H1 (cell line): Measurements from ENCODE around the gene ME3. TPM values are rescaled to one million over a fixed set of nuclear protein-coding genes. Genes with fewer than 3 reads are reported as not detected.

Source experiments
- CTCF ChIA-PET: fragments of 300-600 bp; sonication (Branson Sonifier 250); formaldehyde crosslinking; loops from one replicate; lab custom pipeline; 2021; ENCODE audit not compliant: partially characterized antibody; lab: Charles Lee
- POLR2A ChIA-PET: fragments of 300-600 bp; sonication (Branson Sonifier 250); formaldehyde crosslinking; loops from one replicate; lab custom pipeline; 2021; ENCODE audit warnings: inconsistent platforms; ENCODE audit not compliant: partially characterized antibody; lab: Charles Lee
- DNase-seq, 2 experiments: peaks; one replicate each; pipeline versions ENCODE4 v3.0.0 to v3.0.0-alpha.2; 2010 to 2022; ENCODE audit warnings: low spot score in 2 of 2, low read depth in 1 of 2, mixed read lengths in 1 of 2
- FAIRE-seq: peaks from 2 replicates; lab custom pipeline; 2011; peaks lifted over from hg19 to GRCh38; lab: Jason Lieb, UNC
- H2AFZ ChIP-seq: 2 replicates; pipeline ENCODE4 v1.8.1; 2012; ENCODE audit warnings: low read length, inconsistent platforms
- H2AK5ac ChIP-seq: 2 replicates; pipeline ENCODE4 v1.6.1; 2013; ENCODE audit warnings: low read depth, low read length
- H2BK120ac ChIP-seq: replicated peaks from 2 replicates; pipeline ENCODE3; 2013; ENCODE audit warnings: low read depth, low read length, inconsistent platforms
- H2BK12ac ChIP-seq: 2 replicates; pipeline ENCODE4 v1.6.1; 2013; ENCODE audit warnings: low read depth, low read length
- H2BK15ac ChIP-seq: 2 replicates; pipeline ENCODE4 v1.6.1; 2013; ENCODE audit warnings: low read length
- H2BK20ac ChIP-seq: 2 replicates; pipeline ENCODE4 v1.6.1; 2013; ENCODE audit warnings: low read length
- H2BK5ac ChIP-seq: 2 replicates; pipeline ENCODE4 v1.6.1; 2013; ENCODE audit warnings: low read depth, low read length
- H3K14ac ChIP-seq: 2 replicates; pipeline ENCODE4 v1.6.1; 2013; ENCODE audit warnings: inconsistent platforms; ENCODE audit not compliant: insufficient read length
- H3K18ac ChIP-seq: 2 replicates; pipeline ENCODE4 v1.6.1; 2013; ENCODE audit warnings: low read length; ENCODE audit errors: extremely low read depth
- H3K23ac ChIP-seq: 2 replicates; pipeline ENCODE4 v1.6.1; 2013; ENCODE audit warnings: inconsistent platforms; ENCODE audit not compliant: insufficient read length
- H3K23me2 ChIP-seq: 2 replicates; pipeline ENCODE4 v1.6.1; 2013; ENCODE audit warnings: low read depth, low read length
- H3K27ac ChIP-seq: 2 replicates; pipeline ENCODE4 v1.6.1; 2011; ENCODE audit warnings: low read depth, low read length, inconsistent platforms
- H3K27me3 ChIP-seq, 4 experiments: replicated peaks in 1 of 4; 1 replicate in 1 of 4; 2 replicates in 3 of 4; pipeline versions ENCODE4 v1.6.1 to v1.8.1; 2011 to 2013; ENCODE audit warnings: low read length in 3 of 4, mild to moderate bottlenecking in 3 of 4, inconsistent platforms in 2 of 4, mixed read lengths in 2 of 4, moderate library complexity in 1 of 4; ENCODE audit not compliant: control insufficient read depth in 3 of 4, insufficient read depth in 3 of 4; ENCODE audit errors: extremely low read depth in 1 of 4
- H3K36me3 ChIP-seq, 4 experiments: 2 replicates each; pipeline versions ENCODE4 v1.6.1 to v1.8.1; 2011 to 2013; ENCODE audit warnings: mild to moderate bottlenecking in 4 of 4, low read length in 3 of 4, moderate library complexity in 2 of 4, control low read depth in 1 of 4, inconsistent platforms in 1 of 4; ENCODE audit not compliant: insufficient read depth in 4 of 4, control insufficient read depth in 2 of 4
- H3K4ac ChIP-seq: replicated peaks from 2 replicates; pipeline ENCODE3; 2013; ENCODE audit warnings: low read length, low read depth, mixed read lengths, inconsistent platforms; ENCODE audit not compliant: insufficient read length
- H3K4me1 ChIP-seq, 4 experiments: replicated peaks in 1 of 4; 1 replicate in 1 of 4; 2 replicates in 3 of 4; pipeline versions ENCODE4 v1.6.1 to v1.8.1; 2011 to 2013; ENCODE audit warnings: low read length in 3 of 4, inconsistent platforms in 2 of 4, mixed read lengths in 1 of 4; ENCODE audit not compliant: insufficient read depth in 4 of 4, control insufficient read depth in 3 of 4
- H3K4me2 ChIP-seq, 2 experiments: 2 replicates each; pipeline versions ENCODE4 v1.6.1 to v1.8.1; 2011 to 2013; ENCODE audit warnings: low read depth in 2 of 2, low read length in 2 of 2, control low read depth in 1 of 2, inconsistent platforms in 1 of 2, mild to moderate bottlenecking in 1 of 2; ENCODE audit not compliant: insufficient read depth in 1 of 2
- H3K4me3 ChIP-seq, 4 experiments: fragments of 200-600, 300-600 bp in 1 of 4; sonication (generic), shearing (Covaris generic), sonication (Bioruptor Twin) in 1 of 4; 2 replicates each; pipeline versions ENCODE4 v1.5.1 to v1.8.1; 2011 to 2016; ENCODE audit warnings: low read length in 4 of 4, low read depth in 3 of 4, control low read depth in 2 of 4, inconsistent platforms in 2 of 4, mild to moderate bottlenecking in 2 of 4, mixed read lengths in 1 of 4, moderate library complexity in 1 of 4; ENCODE audit not compliant: insufficient read depth in 2 of 4; ENCODE audit errors: extremely low read depth in 1 of 4
- H3K56ac ChIP-seq: replicated peaks from 2 replicates; pipeline ENCODE3; 2013; ENCODE audit warnings: low read depth, mild to moderate bottlenecking, mixed read lengths, low read length, inconsistent platforms; ENCODE audit not compliant: insufficient read length
- H3K79me1 ChIP-seq: 2 replicates; pipeline ENCODE4 v1.6.1; 2013; ENCODE audit warnings: low read depth, low read length, control low read depth
- H3K79me2 ChIP-seq, 2 experiments: 2 replicates each; pipeline versions ENCODE4 v1.6.1 to v1.8.1; 2012 to 2013; ENCODE audit warnings: low read length in 2 of 2, mild to moderate bottlenecking in 2 of 2, inconsistent platforms in 1 of 2; ENCODE audit not compliant: insufficient read depth in 2 of 2, control insufficient read depth in 1 of 2
- H3K9ac ChIP-seq, 4 experiments: replicated peaks in 1 of 4; 1 replicate in 1 of 4; 2 replicates in 3 of 4; pipeline versions ENCODE4 v1.6.1 to v1.8.1; 2011 to 2013; ENCODE audit warnings: low read depth in 3 of 4, low read length in 3 of 4, control low read depth in 2 of 4, mild to moderate bottlenecking in 2 of 4, moderate library complexity in 2 of 4, inconsistent platforms in 1 of 4; ENCODE audit errors: extremely low read depth in 1 of 4
- H3K9me3 ChIP-seq, 2 experiments: 2 replicates each; pipeline versions ENCODE4 v1.6.1 to v1.8.1; 2012 to 2013; ENCODE audit warnings: mild to moderate bottlenecking in 2 of 2, moderate library complexity in 2 of 2, control low read depth in 1 of 2, inconsistent platforms in 1 of 2, low read depth in 1 of 2, low read length in 1 of 2, mixed read lengths in 1 of 2; ENCODE audit not compliant: insufficient read depth in 2 of 2
- H4K20me1 ChIP-seq, 2 experiments: replicated peaks in 1 of 2; 2 replicates each; pipeline versions ENCODE3 to v1.8.1; 2011 to 2013; ENCODE audit warnings: inconsistent platforms in 2 of 2, low read length in 2 of 2, mild to moderate bottlenecking in 1 of 2; ENCODE audit not compliant: insufficient read depth in 2 of 2, control insufficient read depth in 1 of 2
- H4K5ac ChIP-seq: 2 replicates; pipeline ENCODE4 v1.6.1; 2013; ENCODE audit warnings: low read length, low read depth, mixed read lengths, inconsistent platforms; ENCODE audit not compliant: insufficient read length
- H4K8ac ChIP-seq: 2 replicates; pipeline ENCODE4 v1.8.0; 2013; ENCODE audit warnings: mild to moderate bottlenecking, moderate library complexity, low read length, inconsistent platforms; ENCODE audit not compliant: insufficient read depth; ENCODE audit errors: extremely low read depth
- H4K91ac ChIP-seq: replicated peaks from 2 replicates; pipeline ENCODE3; 2013; ENCODE audit warnings: low read length, mixed read lengths, inconsistent platforms; ENCODE audit not compliant: insufficient read length
- FOSL1 ChIP-seq: IDR thresholded peaks from 2 replicates; pipeline ENCODE4 v1.6.1; 2011; ENCODE audit warnings: mild to moderate bottlenecking, low read depth, low read length, moderate library complexity; ENCODE audit not compliant: insufficient read depth
- WGBS, 2 experiments: shearing (Covaris generic) in 1 of 2; methylation state at CpG; one replicate each; pipeline versions ENCODE4 v1.1.6 to v1.1.7; 2013 to 2015; ENCODE audit warnings: low lambda C conversion rate in 2 of 2, mixed read lengths in 2 of 2, inconsistent platforms in 1 of 2, low coverage in 1 of 2, missing lambda C conversion rate in 1 of 2; ENCODE audit not compliant: insufficient replicate concordance in 2 of 2, insufficient coverage in 1 of 2, insufficient read length in 1 of 2; ENCODE audit errors: extremely low coverage in 1 of 2, missing lambda C conversion rate in 1 of 2; 5-methylcytosine and 5-hydroxymethylcytosine counted together
- polyA plus RNA-seq, 7 experiments: library from polyadenylated mRNA; depleted of rRNA in 3 of 7; stranded (reverse) in 5 of 7; unstranded in 2 of 7; fragments of >200 nt in 5 of 7; fragments of 200-250 nt in 2 of 7; gene quantifications; 1 replicate in 5 of 7; 2 replicates in 1 of 7; 4 replicates in 1 of 7; pipeline versions ENCODE4 v1.2.1 to v1.2.3, GENCODE V29; 2011 to 2013; ENCODE audit warnings: missing spikeins in 2 of 7, mixed read lengths in 2 of 7
- total RNA-seq: library from RNA; stranded (reverse); fragmentation: NEBNext Ultra II Directional; extraction: Animal tissue kit (Norgen Biotek cat#: 25700); gene quantifications from 2 replicates; pipeline ENCODE4 v1.2.1, GENCODE V29; 2021

ME3 gene
- total and polyA plus RNA-seq, 2 of the 8 experiments (the other 6 are each of a cell fraction or from before 2014, with no cell fraction given): 1.5 to 2.8 TPM

- no peak for FAIRE-seq
- Histone ChIP-seq H3K27me3 (no peaks in the 10 kb centered on the region), H2AK5ac (no peak overlapping the region), H4K91ac (no peak overlapping the region), H3K9me3 (0 out of 4 replicates have a peak, but pooled peaks cover under 1 to 2% of the 10 kb centered on the region in 2 experiments), H3K4me1 (peaks cover 3 to 19% (median 15%) of the 10 kb centered on the region in 4 experiments; a peak in 6 of 7 replicates), H4K8ac (no peak overlapping the region), H4K20me1 (no peaks in the 10 kb centered on the region), H2BK15ac (no peak overlapping the region), H2BK12ac (no peak overlapping the region), H3K14ac (no peak overlapping the region), H3K23me2 (no peaks in the 10 kb centered on the region; the same call in 1 of the 2 replicates), H3K18ac (no peak overlapping the region), H2BK20ac (no peak overlapping the region), H3K4ac (no peak overlapping the region), H3K4me2 (no peak overlapping the region), H2AFZ (no peak overlapping the region), H3K4me3 (no peak overlapping the region), H3K79me1 (no peaks in the 10 kb centered on the region), H3K79me2 (no peaks in the 10 kb centered on the region), H2BK120ac (no peak overlapping the region), H3K23ac (no peak overlapping the region), H2BK5ac (no peak overlapping the region), H4K5ac (no peak overlapping the region), H3K36me3 (no peaks in the 10 kb centered on the region), H3K27ac (no peak overlapping the region), H3K9ac (no peak overlapping the region), H3K56ac (no peak overlapping the region)
- no peak for DNase-seq
- no peak for TF ChIP-seq FOSL1
- POLR2A ChIA-PET: no interaction called here
- 90% methylated on average over 4 of the region's 4 CpGs; no CpG with 5 or more reads in 1 of the 2 experiments for WGBS, 2 experiments
- CTCF ChIA-PET: interaction anchor here (0.9 to 2.0 kb wide), 5 partner anchors 15 to 20 kb away, joined by 3 to 12 read pairs (median 4); no protein-coding TSS in a partner anchor
Observed at GRCh38 chr11:86591631-86592030, 80.8 kb downstream of the ME3 start.
